ENCODE measurements around the gene SLC25A13.

Gene SLC25A13

DNA sequence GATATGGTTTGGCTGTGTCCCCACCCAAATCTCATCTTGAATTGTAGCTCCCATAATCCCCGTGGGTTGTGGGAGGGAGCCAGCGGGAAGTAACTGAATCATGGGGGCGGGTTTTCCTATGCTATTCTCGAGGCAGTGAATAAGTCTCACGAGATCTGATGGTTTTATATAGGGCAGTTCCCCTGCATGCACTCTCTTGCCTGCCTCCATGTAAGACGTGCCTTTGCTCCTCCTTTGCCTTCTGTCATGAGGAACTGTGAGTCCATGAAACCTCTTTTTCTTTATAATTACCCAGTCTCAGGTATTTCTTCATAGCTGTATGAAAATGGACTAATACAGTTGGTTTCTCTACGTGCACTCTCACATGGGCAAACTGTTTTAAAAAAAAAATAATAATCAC is 207.7 kb downstream of the SLC25A13 start:
- H3K36me3 ChIP-seq (ENCODE audit: control insufficient read depth, insufficient read depth, low read length) = no peaks in the 10 kb centered on the region
- H3K4me1 ChIP-seq (ENCODE audit: control insufficient read depth, insufficient read depth, low read length) = no peaks in the 10 kb centered on the region
- H3K9me3 ChIP-seq (ENCODE audit: control insufficient read depth, insufficient read depth, low read length) = no peaks in the 10 kb centered on the region
- no peak for DNase-seq (ENCODE audit: low read depth, low spot score)
- no peak overlapping the region for H3K27ac ChIP-seq (ENCODE audit: low read length)
- H3K27me3 ChIP-seq (ENCODE audit: control insufficient read depth, insufficient read depth, low read length) = no peaks in the 10 kb centered on the region
- WGBS (ENCODE audit: insufficient coverage, insufficient read length) = no CpG with 5 or more reads among the region's 7 CpGs
- no peak overlapping the region for H3K4me3 ChIP-seq (ENCODE audit: low read length)

DNA sequence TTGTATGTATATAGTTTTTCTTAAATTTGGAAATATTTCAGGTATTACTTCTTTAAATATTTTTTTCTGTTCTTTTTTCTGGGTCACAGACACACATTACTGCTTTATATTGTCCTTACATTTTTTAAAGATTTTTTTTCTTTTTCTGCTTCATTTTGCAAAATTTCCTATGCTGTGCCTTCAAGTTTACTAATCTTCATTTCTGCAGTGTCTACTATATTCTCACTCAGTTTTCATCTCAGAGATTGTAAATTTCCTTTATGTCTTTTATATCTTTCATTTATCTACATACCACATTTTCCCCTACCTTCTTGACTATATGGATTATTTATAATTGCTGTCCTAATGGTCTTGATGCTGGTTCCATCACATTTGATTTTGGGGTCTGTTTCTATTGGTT is 210.5 kb downstream of the SLC25A13 start:
- Histone ChIP-seq H3K36me3 (ENCODE audit: control insufficient read depth, insufficient read depth, low read length) (no peaks in the 10 kb centered on the region), H3K9me3 (ENCODE audit: control insufficient read depth, insufficient read depth, low read length) (no peaks in the 10 kb centered on the region), H3K27ac (ENCODE audit: low read length) (no peak overlapping the region), H3K4me1 (ENCODE audit: control insufficient read depth, insufficient read depth, low read length) (no peaks in the 10 kb centered on the region), H3K27me3 (ENCODE audit: control insufficient read depth, insufficient read depth, low read length) (no peaks in the 10 kb centered on the region), H3K4me3 (ENCODE audit: low read length) (no peak overlapping the region)
- DNase-seq (ENCODE audit: low read depth, low spot score) = no peak

DNA sequence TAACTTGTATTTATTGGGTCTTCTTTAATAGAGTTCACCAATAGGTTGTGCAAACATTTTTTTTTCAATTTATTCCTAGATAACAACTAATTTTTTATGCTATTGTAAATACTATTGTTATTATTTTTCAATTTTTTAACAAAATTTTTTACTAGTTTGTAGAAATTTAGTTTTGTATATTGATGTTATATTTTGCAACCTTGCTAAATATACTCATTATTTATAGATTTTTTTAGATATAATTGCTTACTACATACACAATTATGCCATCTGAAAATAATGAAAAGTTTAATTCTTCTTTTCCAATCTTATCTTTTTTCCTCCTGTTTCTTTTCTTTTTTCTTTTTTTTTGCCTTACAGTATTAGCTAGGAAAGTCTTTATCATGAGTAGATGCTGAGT is 216.9 kb downstream of the SLC25A13 start:
- no peaks in the 10 kb centered on the region for H3K4me1 ChIP-seq (ENCODE audit: control insufficient read depth, insufficient read depth, low read length)
- H3K9me3 ChIP-seq (ENCODE audit: control insufficient read depth, insufficient read depth, low read length) = no peaks in the 10 kb centered on the region
- no peaks in the 10 kb centered on the region for H3K36me3 ChIP-seq (ENCODE audit: control insufficient read depth, insufficient read depth, low read length)
- DNase-seq (ENCODE audit: low read depth, low spot score) = no peak
- H3K4me3 ChIP-seq (ENCODE audit: low read length) = no peak overlapping the region
- no peak overlapping the region for H3K27ac ChIP-seq (ENCODE audit: low read length)
- H3K27me3 ChIP-seq (ENCODE audit: control insufficient read depth, insufficient read depth, low read length) = no peaks in the 10 kb centered on the region

DNA sequence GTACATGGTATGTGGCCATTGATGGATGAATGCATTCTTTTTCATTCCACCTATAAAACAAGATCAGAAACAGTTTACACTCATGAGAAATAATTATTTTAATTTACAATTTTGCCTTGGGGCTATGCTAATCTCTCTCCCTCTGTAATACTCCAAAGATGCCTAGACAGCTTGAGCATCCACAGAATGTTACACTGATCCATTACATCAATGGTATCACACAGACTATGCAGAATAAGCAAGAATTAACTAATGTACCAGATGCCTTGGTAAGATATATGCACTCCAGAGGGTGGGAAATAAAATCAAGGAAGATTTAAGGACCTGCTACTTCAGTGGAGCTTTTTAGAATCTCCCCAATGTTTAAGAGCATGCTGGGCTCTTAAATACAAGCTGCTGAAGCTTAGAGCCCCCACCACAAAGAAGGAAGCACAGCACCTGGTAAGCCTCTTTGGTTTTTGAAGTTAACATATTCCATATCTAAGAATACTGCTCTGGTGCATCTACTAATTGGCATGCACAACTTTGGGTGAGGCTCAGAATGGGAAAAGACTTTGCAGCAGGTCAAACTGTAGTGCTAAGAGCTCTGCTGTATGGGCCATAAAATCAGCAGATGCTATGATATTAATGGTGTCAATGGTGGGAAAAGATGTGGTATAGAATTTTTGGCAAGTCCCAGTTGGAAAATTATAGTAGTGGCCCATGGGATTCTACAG is 219.6 kb downstream of the SLC25A13 start:
- no peaks in the 10 kb centered on the region for H3K36me3 ChIP-seq (ENCODE audit: control insufficient read depth, insufficient read depth, low read length)
- no peak overlapping the region for H3K27ac ChIP-seq (ENCODE audit: low read length)
- H3K9me3 ChIP-seq (ENCODE audit: control insufficient read depth, insufficient read depth, low read length) = no peaks in the 10 kb centered on the region
- no peak for DNase-seq (ENCODE audit: low read depth, low spot score)
- H3K4me1 ChIP-seq (ENCODE audit: control insufficient read depth, insufficient read depth, low read length) = no peaks in the 10 kb centered on the region
- H3K4me3 ChIP-seq (ENCODE audit: low read length) = no peak overlapping the region
- H3K27me3 ChIP-seq (ENCODE audit: control insufficient read depth, insufficient read depth, low read length) = no peaks in the 10 kb centered on the region

DNA sequence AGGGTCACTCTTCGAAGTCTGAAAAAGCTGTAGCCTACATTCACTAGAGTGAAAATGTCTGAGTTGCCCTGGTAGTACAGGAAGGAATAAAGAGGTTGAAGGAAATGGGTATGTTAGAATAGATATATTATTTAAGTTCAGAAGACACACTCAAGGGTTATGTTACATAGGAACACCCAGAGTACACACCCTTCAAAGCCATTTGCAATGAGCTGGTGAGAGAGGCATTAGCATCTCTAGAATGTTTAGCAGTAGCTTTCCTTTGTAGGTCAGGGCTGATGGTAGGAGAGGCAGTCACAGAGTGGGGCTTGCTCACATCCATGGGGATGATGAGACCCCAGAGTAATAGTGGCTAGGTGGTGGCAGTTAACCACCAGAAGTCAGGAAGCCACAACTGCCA is 221.2 kb downstream of the SLC25A13 start:
- H3K4me1 ChIP-seq (ENCODE audit: control insufficient read depth, insufficient read depth, low read length) = no peaks in the 10 kb centered on the region
- no peak for DNase-seq (ENCODE audit: low read depth, low spot score)
- WGBS (ENCODE audit: insufficient coverage, insufficient read length) = no CpG with 5 or more reads among the region's 1 CpG

DNA sequence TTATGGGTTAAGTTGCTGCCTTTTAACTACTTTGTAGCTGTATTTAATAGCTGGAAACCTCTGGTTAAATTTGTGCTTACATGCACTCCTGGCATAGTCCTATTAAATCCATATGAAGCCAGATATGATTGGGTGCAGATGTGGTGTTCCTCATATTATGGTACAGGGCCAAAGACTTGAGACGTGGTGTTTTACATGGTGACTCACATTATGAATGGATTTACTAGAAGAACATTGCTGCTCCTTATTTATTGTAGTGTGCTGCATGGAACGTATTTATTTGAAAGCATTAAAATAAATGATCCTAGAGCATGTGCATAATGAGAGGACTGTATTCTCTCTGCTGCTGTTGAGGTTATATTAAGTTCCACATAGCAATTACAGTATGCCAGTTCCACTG is 224.1 kb downstream of the SLC25A13 start:
- H3K27ac ChIP-seq (ENCODE audit: low read length) = no peak overlapping the region
- DNase-seq (ENCODE audit: low read depth, low spot score) = no peak
- no CpG with 5 or more reads among the region's 2 CpGs for WGBS (ENCODE audit: insufficient coverage, insufficient read length)
- H3K36me3 ChIP-seq (ENCODE audit: control insufficient read depth, insufficient read depth, low read length) = no peaks in the 10 kb centered on the region
- H3K27me3 ChIP-seq (ENCODE audit: control insufficient read depth, insufficient read depth, low read length) = no peaks in the 10 kb centered on the region
- no peaks in the 10 kb centered on the region for H3K4me1 ChIP-seq (ENCODE audit: control insufficient read depth, insufficient read depth, low read length)
- H3K4me3 ChIP-seq (ENCODE audit: low read length) = no peak overlapping the region
- H3K9me3 ChIP-seq (ENCODE audit: control insufficient read depth, insufficient read depth, low read length) = no peaks in the 10 kb centered on the region

More for the DNA sequence above, 221.2 kb downstream of the SLC25A13 start:
- Histone ChIP-seq H3K27me3 (ENCODE audit: control insufficient read depth, insufficient read depth, low read length) (no peaks in the 10 kb centered on the region), H3K9me3 (ENCODE audit: control insufficient read depth, insufficient read depth, low read length) (no peaks in the 10 kb centered on the region), H3K27ac (ENCODE audit: low read length) (no peak overlapping the region), H3K4me3 (ENCODE audit: low read length) (no peak overlapping the region), H3K36me3 (ENCODE audit: control insufficient read depth, insufficient read depth, low read length) (no peaks in the 10 kb centered on the region)

DNA sequence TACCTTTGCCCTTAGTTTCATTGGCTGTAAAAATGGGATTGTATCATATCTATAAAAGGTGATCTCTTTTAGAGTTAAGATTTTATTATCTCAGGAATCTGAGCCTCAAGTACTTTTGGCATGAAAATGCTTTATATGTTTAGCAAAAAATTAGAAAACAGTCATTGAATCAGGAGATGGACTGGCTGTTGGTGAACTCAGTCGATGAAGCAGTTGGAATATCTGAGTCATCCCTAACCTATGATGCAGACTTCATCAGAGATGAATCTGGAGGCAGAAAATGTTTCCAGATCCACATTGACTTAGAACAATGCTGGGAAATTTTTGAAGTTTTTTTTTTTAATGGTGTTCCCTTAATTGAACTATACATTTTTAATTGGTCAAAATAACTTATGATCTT is 228.5 kb downstream of the SLC25A13 start:
- no CpG with 5 or more reads among the region's 1 CpG for WGBS (ENCODE audit: insufficient coverage, insufficient read length)
- no peak overlapping the region for H3K4me3 ChIP-seq (ENCODE audit: low read length)
- DNase-seq (ENCODE audit: low read depth, low spot score) = no peak
- H3K36me3 ChIP-seq (ENCODE audit: control insufficient read depth, insufficient read depth, low read length) = no peaks in the 10 kb centered on the region
- no peaks in the 10 kb centered on the region for H3K9me3 ChIP-seq (ENCODE audit: control insufficient read depth, insufficient read depth, low read length)
- H3K27me3 ChIP-seq (ENCODE audit: control insufficient read depth, insufficient read depth, low read length) = no peaks in the 10 kb centered on the region
- no peaks in the 10 kb centered on the region for H3K4me1 ChIP-seq (ENCODE audit: control insufficient read depth, insufficient read depth, low read length)
- no peak overlapping the region for H3K27ac ChIP-seq (ENCODE audit: low read length)

DNA sequence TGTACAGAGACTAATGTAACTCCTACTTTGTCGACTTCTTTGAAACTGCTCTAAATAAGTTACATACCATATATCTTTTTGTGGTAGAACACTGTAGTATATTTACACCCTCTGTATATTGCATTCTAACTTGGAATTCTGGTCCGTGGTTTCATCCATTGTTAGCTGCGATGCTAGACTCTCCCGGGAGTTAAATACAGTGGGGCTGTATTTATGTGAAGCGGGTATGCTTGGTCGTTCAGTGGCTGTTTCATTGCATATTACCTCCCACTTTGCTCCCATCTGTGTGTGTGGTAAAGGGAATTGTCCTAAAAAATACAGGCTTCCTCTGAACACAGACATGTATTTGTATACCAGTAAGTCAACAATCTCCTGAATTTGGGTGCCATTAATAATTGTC is 231.1 kb downstream of the SLC25A13 start:
- Histone ChIP-seq H3K4me3 (ENCODE audit: low read length) (no peak overlapping the region), H3K27me3 (ENCODE audit: control insufficient read depth, insufficient read depth, low read length) (no peaks in the 10 kb centered on the region), H3K36me3 (ENCODE audit: control insufficient read depth, insufficient read depth, low read length) (no peaks in the 10 kb centered on the region), H3K27ac (ENCODE audit: low read length) (no peak overlapping the region), H3K9me3 (ENCODE audit: control insufficient read depth, insufficient read depth, low read length) (no peaks in the 10 kb centered on the region), H3K4me1 (ENCODE audit: control insufficient read depth, insufficient read depth, low read length) (no peaks in the 10 kb centered on the region)
- no peak for DNase-seq (ENCODE audit: low read depth, low spot score)
- no CpG with 5 or more reads among the region's 6 CpGs for WGBS (ENCODE audit: insufficient coverage, insufficient read length)

DNA sequence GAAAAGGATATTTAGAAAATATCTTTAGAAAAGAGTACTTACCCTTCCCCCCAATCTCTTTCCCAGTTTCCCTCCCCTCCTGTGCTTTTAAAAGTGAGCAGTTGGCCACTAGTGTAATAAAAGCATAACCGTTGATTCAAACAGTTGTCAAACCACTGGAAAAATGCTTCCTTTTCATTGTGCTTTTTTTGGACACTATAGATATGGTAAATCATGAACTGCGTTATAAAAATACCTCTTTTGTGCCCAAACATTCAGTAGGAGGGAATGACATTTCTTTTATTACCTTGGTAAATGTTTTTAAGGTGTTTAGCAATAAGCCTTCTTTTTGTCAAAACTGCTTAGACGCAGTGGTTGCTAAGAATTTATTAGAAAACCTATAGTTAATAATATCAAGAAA is 232.4 kb downstream of the SLC25A13 start:
- Histone ChIP-seq H3K9me3 (ENCODE audit: control insufficient read depth, insufficient read depth, low read length) (no peaks in the 10 kb centered on the region), H3K27me3 (ENCODE audit: control insufficient read depth, insufficient read depth, low read length) (no peaks in the 10 kb centered on the region), H3K36me3 (ENCODE audit: control insufficient read depth, insufficient read depth, low read length) (no peaks in the 10 kb centered on the region), H3K4me3 (ENCODE audit: low read length) (no peak overlapping the region), H3K4me1 (ENCODE audit: control insufficient read depth, insufficient read depth, low read length) (no peaks in the 10 kb centered on the region), H3K27ac (ENCODE audit: low read length) (no peak overlapping the region)
- no CpG with 5 or more reads among the region's 3 CpGs for WGBS (ENCODE audit: insufficient coverage, insufficient read length)
- no peak for DNase-seq (ENCODE audit: low read depth, low spot score)

DNA sequence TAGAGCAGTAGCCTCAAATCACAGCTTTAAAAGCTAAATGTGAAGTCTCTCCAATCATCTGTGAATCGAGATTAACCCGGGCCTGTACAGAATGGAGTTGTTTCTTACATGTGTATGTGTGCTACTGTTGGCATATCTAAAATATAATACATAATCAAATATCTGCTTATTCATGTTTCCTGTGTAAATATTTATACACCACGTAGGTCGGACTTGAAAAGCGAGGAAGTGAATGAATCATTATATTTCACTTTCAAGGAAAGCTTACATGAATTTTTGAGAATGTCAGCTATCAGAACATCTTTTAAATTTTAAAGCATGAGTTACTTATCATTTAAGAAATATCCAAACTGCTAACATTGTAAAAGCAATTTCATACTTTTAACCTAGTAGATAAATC is 233.3 kb downstream of the SLC25A13 start:
- H3K27ac ChIP-seq (ENCODE audit: low read length) = no peak overlapping the region
- no peaks in the 10 kb centered on the region for H3K27me3 ChIP-seq (ENCODE audit: control insufficient read depth, insufficient read depth, low read length)
- no peak for DNase-seq (ENCODE audit: low read depth, low spot score)
- no peaks in the 10 kb centered on the region for H3K4me1 ChIP-seq (ENCODE audit: control insufficient read depth, insufficient read depth, low read length)
- H3K36me3 ChIP-seq (ENCODE audit: control insufficient read depth, insufficient read depth, low read length) = no peaks in the 10 kb centered on the region
- H3K9me3 ChIP-seq (ENCODE audit: control insufficient read depth, insufficient read depth, low read length) = no peaks in the 10 kb centered on the region
- H3K4me3 ChIP-seq (ENCODE audit: low read length) = no peak overlapping the region
- WGBS (ENCODE audit: insufficient coverage, insufficient read length) = no CpG with 5 or more reads among the region's 5 CpGs

DNA sequence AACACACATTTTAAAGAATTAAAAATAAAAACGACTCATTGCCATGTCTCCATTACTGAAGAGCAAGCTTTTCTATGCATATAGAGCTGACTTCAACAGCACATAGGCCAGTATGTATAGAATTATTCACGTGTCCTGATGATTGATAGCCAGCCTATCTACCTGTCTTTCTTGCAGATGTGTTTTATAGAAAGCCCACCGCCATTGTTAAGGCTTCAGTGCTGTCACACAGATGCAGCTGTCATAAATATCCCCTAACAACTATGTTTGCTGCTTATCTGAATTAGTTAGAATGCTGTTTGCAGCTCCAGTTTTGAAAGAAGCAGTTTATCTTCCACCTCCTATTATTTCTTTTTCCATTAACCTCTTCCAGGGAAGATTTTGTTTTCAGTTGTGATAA is 235.9 kb downstream of the SLC25A13 start:
- H3K9me3 ChIP-seq (ENCODE audit: control insufficient read depth, insufficient read depth, low read length) = no peaks in the 10 kb centered on the region
- no peak for DNase-seq (ENCODE audit: low read depth, low spot score)
- no peaks in the 10 kb centered on the region for H3K36me3 ChIP-seq (ENCODE audit: control insufficient read depth, insufficient read depth, low read length)
- H3K27me3 ChIP-seq (ENCODE audit: control insufficient read depth, insufficient read depth, low read length) = no peaks in the 10 kb centered on the region
- H3K4me1 ChIP-seq (ENCODE audit: control insufficient read depth, insufficient read depth, low read length) = no peaks in the 10 kb centered on the region
- no peak overlapping the region for H3K27ac ChIP-seq (ENCODE audit: low read length)
- no CpG with 5 or more reads among the region's 3 CpGs for WGBS (ENCODE audit: insufficient coverage, insufficient read length)
- H3K4me3 ChIP-seq (ENCODE audit: low read length) = no peak overlapping the region

Data from iPS DF 6.9 (cell line).